Omental fat pad (tissue), 4 donors: ENCODE results near the gene NAV2. TPM values are rescaled to one million over a fixed set of nuclear protein-coding genes. Genes with fewer than 3 reads are reported as not detected.

ENCODE experiments used
- ATAC-seq: fragments of 150-250 bp; one replicate; pipeline ENCODE4 v1.9.1; 2016; ENCODE audit warnings: mild to moderate bottlenecking, moderate library complexity; ENCODE audit not compliant: low FRiP score
- DNase-seq: peaks from one replicate; pipeline ENCODE4 v3.0.0-alpha.2; 2019; ENCODE audit warnings: low spot score
- CTCF ChIP-seq, 3 donors: fragments of 450-650 bp; IDR thresholded peaks; one replicate each; pipeline ENCODE4 v1.5.1; 2016 to 2017; ENCODE audit warnings: antibody characterized with exemption in 3 of 3, mild to moderate bottlenecking in 3 of 3, moderate library complexity in 2 of 3
- total RNA-seq, 4 donors: library from RNA; depleted of rRNA; stranded (reverse); fragments of >200 nt; gene quantifications; one replicate each; pipeline ENCODE4 v1.1.0, GENCODE V29; 2016

Gene NAV2
- total RNA-seq, 4 donors from 2014 or later: 6.3 to 41.6 (median 13.0) TPM

GRCh38 chr11:19774817-19775580, 62.4 kb downstream of the NAV2 start:
- TF ChIP-seq CTCF (IDR thresholded peaks at IDR 0.05): no peak
- ATAC-seq (no peak), DNase-seq (no peak)

GRCh38 chr11:19775622-19776021, 63.0 kb downstream of the NAV2 start:
- DNase-seq (no peak), ATAC-seq (no peak)
- no peak for TF ChIP-seq CTCF (IDR thresholded peaks at IDR 0.05)

GRCh38 chr11:19777039-19777376, 64.4 kb downstream of the NAV2 start:
- DNase-seq: no peak
- ATAC-seq: no peak
- no peak for TF ChIP-seq CTCF (IDR thresholded peaks at IDR 0.05)

GRCh38 chr11:19777377-19778102, 64.9 kb downstream of the NAV2 start:
- TF ChIP-seq CTCF (IDR thresholded peaks at IDR 0.05): no peak
- no peak for DNase-seq
- ATAC-seq: peak; percentile 94

GRCh38 chr11:19779740-19780139, 67.1 kb downstream of the NAV2 start:
- ATAC-seq (no peak), DNase-seq (no peak)
- no peak for TF ChIP-seq CTCF (IDR thresholded peaks at IDR 0.05)

GRCh38 chr11:19781351-19781750, 68.7 kb downstream of the NAV2 start:
- no peak for TF ChIP-seq CTCF (IDR thresholded peaks at IDR 0.05)
- ATAC-seq: no peak
- DNase-seq: no peak

- TF ChIP-seq CTCF (IDR thresholded peaks at IDR 0.05): no peak
- ATAC-seq (no peak), DNase-seq (no peak)
Measured at GRCh38 chr11:19785265-19785664, 72.6 kb downstream of the NAV2 start.
